ENCODE measurements around the gene ABHD15.
A peak's percentile ranks its signal among the peaks of the same experiment; 100 is the strongest.

Gene ABHD15

GRCh38 chr17:29566473-29567303 lies at the start of gene ABHD15:
Gene ABHD15, minus strand, starts transcription at chr17:29567037. Its CDS starts 71 bp downstream, at chr17:29566966.
- TF ChIP-seq CTCF (IDR thresholded peaks at IDR 0.05; ENCODE audit: low read depth, low read length, missing control alignments) = no peak
- no peak for DNase-seq (ENCODE audit: low read depth)
- H3K4me3 ChIP-seq (ENCODE audit: low read depth, low read length) = peak within 1 kb of the TSS; percentile 65

GRCh38 chr17:29615492-29616299 lies 48.9 kb upstream of the ABHD15 start:
- TF ChIP-seq CTCF (IDR thresholded peaks at IDR 0.05; ENCODE audit: low read depth, low read length, missing control alignments) = no peak
- peak overlapping the region; percentile 40 for H3K4me3 ChIP-seq (ENCODE audit: low read depth, low read length)
- peak; percentile 36 for DNase-seq (ENCODE audit: low read depth)

GRCh38 chr17:29615048-29615385 lies 48.2 kb upstream of the ABHD15 start:
- H3K4me3 ChIP-seq (ENCODE audit: low read depth, low read length) = peak overlapping the region; percentile 39
- no peak for TF ChIP-seq CTCF (IDR thresholded peaks at IDR 0.05; ENCODE audit: low read depth, low read length, missing control alignments)
- DNase-seq (ENCODE audit: low read depth) = no peak

- DNase-seq (ENCODE audit: low read depth) = no peak
- TF ChIP-seq CTCF (IDR thresholded peaks at IDR 0.05; ENCODE audit: low read depth, low read length, missing control alignments) = no peak
These were observed 47.7 kb upstream of the ABHD15 start for GRCh38 chr17:29614349-29615047.

GRCh38 chr17:29613856-29614255 lies 47.0 kb upstream of the ABHD15 start:
- no peak overlapping the region for H3K4me3 ChIP-seq (ENCODE audit: low read depth, low read length)
- no peak for TF ChIP-seq CTCF (IDR thresholded peaks at IDR 0.05; ENCODE audit: low read depth, low read length, missing control alignments)
- no peak for DNase-seq (ENCODE audit: low read depth)

More at GRCh38 chr17:29614349-29615047, 47.7 kb upstream of the ABHD15 start:
- no peak overlapping the region for H3K4me3 ChIP-seq (ENCODE audit: low read depth, low read length)

- TF ChIP-seq CTCF (IDR thresholded peaks at IDR 0.05; ENCODE audit: low read depth, low read length, missing control alignments) = peak; percentile 86
- peak; percentile 50 for DNase-seq (ENCODE audit: low read depth)
- peak overlapping the region; percentile 25; the same call in 1 of the 2 replicates for H3K4me3 ChIP-seq (ENCODE audit: low read depth, low read length)
These were observed 46.6 kb upstream of the ABHD15 start for GRCh38 chr17:29613352-29613837.
